Measurements from ENCODE around the gene FAM151A.

FAM151A gene

DNA sequence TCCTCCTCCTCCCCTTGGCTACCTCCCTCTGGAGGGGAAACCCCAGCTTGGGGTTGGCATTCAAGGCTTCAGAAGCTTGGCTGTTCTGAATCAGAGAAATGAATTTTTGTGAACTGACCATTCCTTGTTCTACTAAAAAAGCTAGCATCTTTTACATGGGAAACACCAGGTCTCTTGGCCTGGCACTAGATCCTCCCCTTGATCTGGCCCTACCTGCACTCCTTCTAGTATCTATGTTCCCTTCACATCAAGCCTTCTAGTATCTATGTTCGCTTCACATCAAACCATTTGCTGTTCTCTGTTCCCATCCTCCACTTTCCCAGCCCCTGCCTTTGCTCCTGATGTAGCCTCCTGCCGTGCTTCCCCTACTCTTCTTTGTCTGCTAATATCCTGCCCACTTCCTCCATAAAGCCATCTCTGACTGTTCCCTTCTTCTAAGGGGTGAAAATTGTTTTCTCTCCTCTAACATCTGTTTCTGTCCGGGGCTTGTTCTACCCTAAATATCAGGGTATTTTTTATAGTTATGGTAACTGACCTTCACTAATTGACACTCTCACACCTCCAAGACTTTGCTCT is 25.8 kb downstream of the FAM151A start:
- no peak for DNase-seq (ENCODE audit: low read depth)
- H3K4me3 ChIP-seq (ENCODE audit: low read depth, low read length), result no peak overlapping the region
- TF ChIP-seq, protein P1, sequence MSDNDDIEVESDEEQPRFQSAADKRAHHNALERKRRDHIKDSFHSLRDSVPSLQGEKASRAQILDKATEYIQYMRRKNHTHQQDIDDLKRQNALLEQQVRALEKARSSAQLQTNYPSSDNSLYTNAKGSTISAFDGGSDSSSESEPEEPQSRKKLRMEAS (IDR thresholded peaks at IDR 0.05; ENCODE audit: low read depth, low read length), result no peak
- TF ChIP-seq MYC (IDR thresholded peaks at IDR 0.05; ENCODE audit: low read depth, low read length) (no peak), POLR2A (IDR thresholded peaks at IDR 0.05; ENCODE audit: extremely low read depth, insufficient read length) (no peak)
- TF ChIP-seq, protein P2, sequence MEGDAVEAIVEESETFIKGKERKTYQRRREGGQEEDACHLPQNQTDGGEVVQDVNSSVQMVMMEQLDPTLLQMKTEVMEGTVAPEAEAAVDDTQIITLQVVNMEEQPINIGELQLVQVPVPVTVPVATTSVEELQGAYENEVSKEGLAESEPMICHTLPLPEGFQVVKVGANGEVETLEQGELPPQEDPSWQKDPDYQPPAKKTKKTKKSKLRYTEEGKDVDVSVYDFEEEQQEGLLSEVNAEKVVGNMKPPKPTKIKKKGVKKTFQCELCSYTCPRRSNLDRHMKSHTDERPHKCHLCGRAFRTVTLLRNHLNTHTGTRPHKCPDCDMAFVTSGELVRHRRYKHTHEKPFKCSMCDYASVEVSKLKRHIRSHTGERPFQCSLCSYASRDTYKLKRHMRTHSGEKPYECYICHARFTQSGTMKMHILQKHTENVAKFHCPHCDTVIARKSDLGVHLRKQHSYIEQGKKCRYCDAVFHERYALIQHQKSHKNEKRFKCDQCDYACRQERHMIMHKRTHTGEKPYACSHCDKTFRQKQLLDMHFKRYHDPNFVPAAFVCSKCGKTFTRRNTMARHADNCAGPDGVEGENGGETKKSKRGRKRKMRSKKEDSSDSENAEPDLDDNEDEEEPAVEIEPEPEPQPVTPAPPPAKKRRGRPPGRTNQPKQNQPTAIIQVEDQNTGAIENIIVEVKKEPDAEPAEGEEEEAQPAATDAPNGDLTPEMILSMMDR (IDR thresholded peaks at IDR 0.05; ENCODE audit: low read depth, low read length), result no peak

DNA sequence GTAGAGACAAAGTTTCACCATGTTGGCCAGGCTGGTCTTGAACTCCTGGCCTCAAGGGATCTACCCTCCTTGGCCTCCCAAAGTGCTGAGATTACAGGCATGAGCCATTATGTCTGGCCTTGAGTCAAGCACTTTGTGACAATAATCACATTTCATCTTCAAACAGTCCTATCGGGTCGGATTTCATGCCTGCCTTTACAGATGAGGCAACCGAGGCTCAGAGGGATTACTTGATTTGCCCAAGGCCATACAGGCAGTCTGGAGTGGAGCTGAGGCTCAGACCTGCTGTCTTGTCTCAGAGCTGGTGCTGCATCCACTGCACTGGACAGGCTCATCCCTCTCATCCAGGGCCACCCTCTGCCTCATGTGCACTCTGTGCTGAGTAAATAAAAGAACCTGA is 26.6 kb downstream of the FAM151A start:
- no peak overlapping the region for H3K4me3 ChIP-seq (ENCODE audit: low read depth, low read length)
- TF ChIP-seq MYC (IDR thresholded peaks at IDR 0.05; ENCODE audit: low read depth, low read length) (no peak), POLR2A (IDR thresholded peaks at IDR 0.05; ENCODE audit: extremely low read depth, insufficient read length) (no peak)
- TF ChIP-seq, protein P2 (IDR thresholded peaks at IDR 0.05; ENCODE audit: low read depth, low read length), result no peak
- TF ChIP-seq, protein P1 (IDR thresholded peaks at IDR 0.05; ENCODE audit: low read depth, low read length), result no peak
- no peak for DNase-seq (ENCODE audit: low read depth)

DNA sequence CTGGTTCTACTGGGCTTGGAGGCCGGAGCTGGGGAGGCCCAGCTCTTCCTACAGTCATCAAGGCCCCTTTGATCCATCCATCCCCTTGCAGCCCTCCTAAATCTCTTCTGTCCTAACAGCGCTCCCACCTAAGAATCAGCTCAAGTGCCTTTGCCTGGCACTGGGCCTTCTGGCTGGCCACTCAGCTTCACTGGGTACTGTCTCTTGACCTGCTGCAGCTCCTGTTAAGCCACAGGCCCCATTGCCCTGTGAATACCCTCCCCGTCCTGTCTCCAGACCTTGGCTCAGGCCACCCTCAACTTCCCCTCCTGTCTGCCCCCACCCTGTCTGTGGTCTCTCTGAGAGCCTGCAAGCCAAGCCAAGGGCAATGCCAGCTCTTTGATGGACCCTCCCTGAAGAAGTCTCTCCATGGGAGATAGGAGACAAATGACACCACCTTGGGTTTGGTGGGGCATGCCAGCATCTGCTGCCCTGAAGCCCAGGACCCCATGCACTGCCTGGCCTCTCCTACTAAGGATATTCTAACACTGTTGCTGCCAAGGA is 27.3 kb downstream of the FAM151A start:
- no peak for DNase-seq (ENCODE audit: low read depth)
- no peak overlapping the region for H3K4me3 ChIP-seq (ENCODE audit: low read depth, low read length)
- TF ChIP-seq POLR2A (IDR thresholded peaks at IDR 0.05; ENCODE audit: extremely low read depth, insufficient read length) (no peak), MYC (IDR thresholded peaks at IDR 0.05; ENCODE audit: low read depth, low read length) (no peak)
- TF ChIP-seq, protein P2 (IDR thresholded peaks at IDR 0.05; ENCODE audit: low read depth, low read length), result no peak

DNA sequence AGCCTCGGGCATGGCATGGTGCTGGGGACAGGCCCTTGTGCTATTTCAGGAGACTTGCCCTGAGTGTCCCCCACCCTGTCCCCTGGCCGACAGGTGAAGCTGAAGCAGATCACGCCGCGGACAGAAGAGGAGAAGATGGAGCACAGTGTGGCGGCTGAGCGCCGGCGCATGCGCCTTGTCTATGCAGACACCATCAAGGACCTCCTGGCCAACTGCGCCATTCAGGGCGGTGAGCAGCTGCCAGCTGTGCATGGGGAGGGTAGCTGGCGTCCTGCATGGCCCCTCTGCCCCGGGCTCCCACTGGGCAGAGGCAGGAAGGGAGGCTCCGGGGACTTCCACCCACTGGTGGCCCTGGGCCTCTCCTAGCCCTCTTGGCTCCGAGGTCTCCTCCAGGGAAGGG is 28.9 kb downstream of the FAM151A start:
- TF ChIP-seq POLR2A (IDR thresholded peaks at IDR 0.05; ENCODE audit: extremely low read depth, insufficient read length), result no peak
- TF ChIP-seq, protein P1 (IDR thresholded peaks at IDR 0.05; ENCODE audit: low read depth, low read length), result no peak
- no peak overlapping the region for H3K4me3 ChIP-seq (ENCODE audit: low read depth, low read length)
- no peak for DNase-seq (ENCODE audit: low read depth)

DNA sequence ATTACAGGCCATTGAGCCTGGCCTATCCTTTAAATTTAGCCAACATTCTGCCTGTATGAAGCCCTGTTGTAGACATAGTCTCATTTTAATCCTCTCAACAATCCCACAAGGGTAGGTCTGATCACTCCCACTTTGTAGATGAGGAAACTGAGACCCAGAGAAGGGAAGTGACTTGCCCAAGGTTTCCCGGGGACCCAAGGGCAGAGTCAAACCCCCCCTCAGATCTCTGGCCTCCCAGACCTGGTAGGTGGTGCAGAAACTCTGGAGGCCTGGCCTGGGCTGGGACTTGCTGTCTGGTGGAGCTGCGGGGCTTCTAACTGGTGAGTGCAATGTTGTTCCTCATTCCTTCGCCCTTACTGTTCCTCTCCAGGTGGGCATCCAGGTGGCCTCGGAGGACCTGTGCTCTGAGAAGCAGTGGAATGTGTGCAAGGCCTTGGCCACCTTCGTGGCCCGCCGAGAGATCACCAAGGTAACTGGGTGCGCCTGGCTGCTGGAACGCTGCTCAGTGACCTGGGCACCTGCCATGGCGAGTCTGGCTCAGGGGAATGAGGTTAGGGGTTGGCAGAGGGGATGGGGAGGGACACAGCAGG is 29.7 kb downstream of the FAM151A start:
- no peak overlapping the region for H3K4me3 ChIP-seq (ENCODE audit: low read depth, low read length)
- TF ChIP-seq, protein P2 (IDR thresholded peaks at IDR 0.05; ENCODE audit: low read depth, low read length), result no peak
- TF ChIP-seq POLR2A (IDR thresholded peaks at IDR 0.05; ENCODE audit: extremely low read depth, insufficient read length), result no peak
- TF ChIP-seq MYC (IDR thresholded peaks at IDR 0.05; ENCODE audit: low read depth, low read length), result no peak
- TF ChIP-seq, protein P1 (IDR thresholded peaks at IDR 0.05; ENCODE audit: low read depth, low read length), result no peak
- DNase-seq (ENCODE audit: low read depth), result no peak

DNA sequence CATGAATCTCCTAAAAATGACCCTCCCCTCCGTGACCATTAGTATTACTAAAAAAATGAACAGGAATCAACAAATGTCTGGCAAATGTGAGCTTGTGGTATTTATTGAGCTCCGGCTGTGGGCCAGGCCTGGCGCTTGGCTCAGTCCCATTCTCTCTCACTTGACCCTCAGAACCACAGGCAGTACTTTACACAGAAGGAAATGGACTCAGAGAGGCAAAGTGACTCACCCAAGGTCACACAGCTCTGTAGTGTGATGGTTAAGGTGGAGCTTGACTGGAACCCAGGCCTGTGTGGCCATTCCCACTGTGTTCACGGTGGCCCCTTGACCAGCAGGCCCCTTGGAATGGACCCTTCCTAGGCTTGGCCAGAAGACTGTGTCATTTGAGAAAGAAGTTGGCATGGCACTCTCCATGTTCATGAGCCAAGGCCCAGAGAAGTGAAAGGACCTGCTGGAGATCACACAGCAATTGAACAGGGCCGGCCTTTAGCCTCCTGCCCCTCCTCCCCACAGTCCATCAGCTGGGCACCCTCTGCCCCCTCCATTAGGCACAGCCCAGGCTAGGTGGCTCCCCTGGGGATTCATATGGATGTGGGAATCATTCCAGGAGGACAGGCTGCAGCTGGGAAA is 32.1 kb downstream of the FAM151A start:
- H3K4me3 ChIP-seq (ENCODE audit: low read depth, low read length), result no peak overlapping the region
- DNase-seq (ENCODE audit: low read depth), result no peak
- TF ChIP-seq POLR2A (IDR thresholded peaks at IDR 0.05; ENCODE audit: extremely low read depth, insufficient read length), result no peak
- TF ChIP-seq, protein P1 (IDR thresholded peaks at IDR 0.05; ENCODE audit: low read depth, low read length), result no peak
- no peak for TF ChIP-seq MYC (IDR thresholded peaks at IDR 0.05; ENCODE audit: low read depth, low read length)
- TF ChIP-seq, protein P2 (IDR thresholded peaks at IDR 0.05; ENCODE audit: low read depth, low read length), result no peak
